HCT116 (cell line): ENCODE measurements around the gene NKTR. TPM values are rescaled to one million over a fixed set of nuclear protein-coding genes. Genes with fewer than 3 reads are reported as not detected.

Source experiments
- ATAC-seq: fragments of 200-7000 bp; cut with Tn5 transposase; 2 replicates; pipeline ENCODE4 v1.9.1; 2020; ENCODE audit warnings: mild to moderate bottlenecking, moderate library complexity
- BruUV-seq: library from RNA; stranded (reverse); fragments of 400-500 nt; replicated peaks from 2 replicates; lab custom pipeline; 2021; lab: Mats Ljungman, UMichigan
- CTCF ChIA-PET: fragments of 300-600 bp; sonication (Branson Sonifier 250); formaldehyde crosslinking; loops from one replicate; lab custom pipeline; 2021; ENCODE audit warnings: antibody characterized with exemption; lab: Charles Lee
- POLR2A ChIA-PET: fragments of 300-600, 350-600 bp; sonication (Branson Sonifier 250); formaldehyde crosslinking; loops from one replicate; lab custom pipeline; 2021; ENCODE audit warnings: antibody characterized with exemption; lab: Charles Lee
- RAD21 ChIA-PET, 2 experiments: fragments of 300-600 bp; sonication (Branson Sonifier 250); formaldehyde crosslinking; loops; one replicate each; lab custom pipeline; 2023; ENCODE audit warnings: low total read pairs in 2 of 2; ENCODE audit not compliant: uncharacterized antibody in 2 of 2, unreplicated experiment in 2 of 2, low non-redundant PET in 1 of 2; lab: Charles Lee
- DNase-seq: peaks from one replicate; pipeline ENCODE4 v3.0.0-alpha.2; 2010; ENCODE audit warnings: low read depth, low spot score
- H2AFZ ChIP-seq: fragments of 200-600 bp; shearing (Covaris generic), sonication (generic); 2 replicates; pipeline ENCODE4 v1.6.1; 2017; ENCODE audit warnings: low read depth, mixed run types, mixed read lengths, antibody characterized with exemption, low read length; ENCODE audit not compliant: poor library complexity, severe bottlenecking
- H3K27ac ChIP-seq: 2 replicates; pipeline ENCODE4 v1.5.1; 2012; ENCODE audit warnings: low read depth, low read length
- H3K27me3 ChIP-seq: fragments of 200-600 bp; sonication (generic); 2 replicates; pipeline ENCODE4 v1.6.1; 2016; ENCODE audit warnings: mixed run types, low read length, mixed read lengths; ENCODE audit not compliant: insufficient read depth
- H3K36me3 ChIP-seq, 2 experiments: fragments of 200-500 bp in 1 of 2; fragments of 200-600 bp in 1 of 2; sonication (Bioruptor generic) in 1 of 2; sonication (generic) in 1 of 2; 2 replicates each; pipeline versions ENCODE4 v1.5.1 to v1.6.1; 2014 to 2016; ENCODE audit warnings: low read length in 2 of 2, inconsistent platforms in 1 of 2, mixed read lengths in 1 of 2, mixed run types in 1 of 2; ENCODE audit not compliant: insufficient read depth in 2 of 2, control insufficient read depth in 1 of 2
- H3K4me1 ChIP-seq, 2 experiments: fragments of 200-600 bp in 1 of 2; sonication (generic) in 1 of 2; 2 replicates each; pipeline versions ENCODE4 v1.5.1 to v1.6.1; 2012 to 2017; ENCODE audit warnings: low read length in 2 of 2, inconsistent platforms in 1 of 2, mild to moderate bottlenecking in 1 of 2, mixed read lengths in 1 of 2, mixed run types in 1 of 2, moderate library complexity in 1 of 2; ENCODE audit not compliant: insufficient read depth in 2 of 2, control insufficient read depth in 1 of 2
- H3K4me2 ChIP-seq: fragments of 200-600 bp; sonication (generic); 2 replicates; pipeline ENCODE4 v1.6.1; 2017; ENCODE audit warnings: mixed run types, low read length, mixed read lengths
- H3K4me3 ChIP-seq, 2 experiments: fragments of 200-600 bp in 1 of 2; sonication (generic) in 1 of 2; replicated peaks in 1 of 2; 2 replicates each; pipeline ENCODE4 v1.5.1; 2011 to 2016; ENCODE audit warnings: low read length in 2 of 2, control low read depth in 1 of 2, low read depth in 1 of 2, mild to moderate bottlenecking in 1 of 2, mixed read lengths in 1 of 2, mixed run types in 1 of 2
- H3K79me2 ChIP-seq: fragments of 200-600 bp; sonication (generic); 2 replicates; pipeline ENCODE4 v1.6.1; 2017; ENCODE audit warnings: mild to moderate bottlenecking, mixed run types, low read length, moderate library complexity, mixed read lengths; ENCODE audit not compliant: insufficient read depth
- H3K9ac ChIP-seq: fragments of 200-600 bp; sonication (generic); 2 replicates; pipeline ENCODE4 v1.6.1; 2016; ENCODE audit warnings: low read length, mixed read lengths
- H3K9me2 ChIP-seq: fragments of 200-600 bp; sonication (generic), shearing (Covaris generic); 2 replicates; pipeline ENCODE4 v1.6.1; 2017; ENCODE audit warnings: mixed run types, mild to moderate bottlenecking, moderate library complexity; ENCODE audit not compliant: insufficient read depth
- H3K9me3 ChIP-seq, 2 experiments: fragments of 200-500 bp in 1 of 2; fragments of 200-600 bp in 1 of 2; sonication (Bioruptor generic) in 1 of 2; sonication (generic) in 1 of 2; 2 replicates each; pipeline ENCODE4 v1.6.1; 2014 to 2017; ENCODE audit warnings: low read length in 2 of 2, mixed read lengths in 2 of 2, inconsistent platforms in 1 of 2, low read depth in 1 of 2, mild to moderate bottlenecking in 1 of 2, mixed run types in 1 of 2, moderate library complexity in 1 of 2; ENCODE audit not compliant: control insufficient read depth in 1 of 2, insufficient read depth in 1 of 2
- H4K20me1 ChIP-seq: fragments of 200-600 bp; sonication (generic), shearing (Covaris generic); 2 replicates; pipeline ENCODE4 v1.6.1; 2017; ENCODE audit warnings: mixed run types, mild to moderate bottlenecking, moderate library complexity; ENCODE audit not compliant: insufficient read depth
- ATF3 ChIP-seq: IDR thresholded peaks from 2 replicates; pipeline ENCODE4 v1.6.1; 2012
- CBX3 ChIP-seq: IDR thresholded peaks from 2 replicates; pipeline ENCODE4 v1.6.1; 2012; ENCODE audit warnings: low read depth
- CEBPB ChIP-seq: IDR thresholded peaks from 2 replicates; pipeline ENCODE4 v1.6.1; 2012; ENCODE audit warnings: low read depth
- CTCF ChIP-seq, 3 experiments: fragments of 200-600 bp in 1 of 3; sonication (generic) in 1 of 3; IDR thresholded peaks in 2 of 3; conservative IDR thresholded peaks in 1 of 3; 2 replicates each; pipeline ENCODE4 v1.5.1; 2012 to 2017; ENCODE audit warnings: low read depth in 2 of 3, low read length in 2 of 3, antibody characterized with exemption in 1 of 3, borderline replicate concordance in 1 of 3, control low read depth in 1 of 3, mild to moderate bottlenecking in 1 of 3, mixed read lengths in 1 of 3, mixed run types in 1 of 3, moderate library complexity in 1 of 3; ENCODE audit not compliant: insufficient read depth in 1 of 3
- EGR1 ChIP-seq: IDR thresholded peaks from 2 replicates; pipeline ENCODE4 v1.6.1; 2012; ENCODE audit warnings: low read depth
- ELF1 ChIP-seq: IDR thresholded peaks from 2 replicates; pipeline ENCODE4 v1.6.1; 2012; ENCODE audit warnings: low read depth, borderline replicate concordance
- EZH2 ChIP-seq: fragments of 200-600 bp; sonication (generic); IDR thresholded peaks from 2 replicates; pipeline ENCODE4 v1.6.1; 2017; ENCODE audit warnings: antibody characterized with exemption, mixed run types
- EZH2phosphoT487 ChIP-seq: fragments of 200-600 bp; IDR thresholded peaks from 2 replicates; pipeline ENCODE4 v1.6.1; 2018; ENCODE audit warnings: antibody characterized with exemption, borderline replicate concordance
- FOSL1 ChIP-seq: IDR thresholded peaks from 2 replicates; pipeline ENCODE4 v1.6.1; 2012; ENCODE audit warnings: low read depth
- JUND ChIP-seq: IDR thresholded peaks from 2 replicates; pipeline ENCODE4 v1.6.1; 2012
- POLR2A ChIP-seq: IDR thresholded peaks from 2 replicates; pipeline ENCODE4 v1.7.0; 2011; ENCODE audit warnings: borderline replicate concordance; ENCODE audit not compliant: insufficient read depth, insufficient read length; ENCODE audit errors: extremely low read depth
- REST ChIP-seq: IDR thresholded peaks from 2 replicates; pipeline ENCODE4 v1.6.1; 2012; ENCODE audit warnings: low read depth
- SIN3A ChIP-seq: IDR thresholded peaks from 2 replicates; pipeline ENCODE4 v1.6.1; 2012; ENCODE audit warnings: low read depth
- SP1 ChIP-seq: IDR thresholded peaks from 2 replicates; pipeline ENCODE4 v1.6.1; 2012; ENCODE audit warnings: low read depth
- TCF7L2 ChIP-seq: IDR thresholded peaks from 2 replicates; pipeline ENCODE4 v1.7.0; 2011; ENCODE audit warnings: borderline replicate concordance, inconsistent platforms; ENCODE audit not compliant: insufficient read depth, insufficient read length; ENCODE audit errors: extremely low read depth
- YY1 ChIP-seq: IDR thresholded peaks from 2 replicates; pipeline ENCODE4 v1.6.1; 2011; ENCODE audit warnings: low read length, low read depth, moderate library complexity, mild to moderate bottlenecking; ENCODE audit not compliant: insufficient replicate concordance; ENCODE audit errors: extremely low read depth
- ZBTB33 ChIP-seq: IDR thresholded peaks from 2 replicates; pipeline ENCODE4 v1.6.1; 2011; ENCODE audit warnings: mild to moderate bottlenecking, low read length, moderate library complexity; ENCODE audit not compliant: insufficient replicate concordance; ENCODE audit errors: extremely low read depth
- ZFX ChIP-seq: fragments of 450-650 bp; IDR thresholded peaks from 2 replicates; pipeline ENCODE4 v1.6.1; 2017
- ZNF274 ChIP-seq: fragments of 200-500 bp; sonication (Bioruptor generic); IDR thresholded peaks from 2 replicates; pipeline ENCODE4 v1.6.1; 2014; ENCODE audit warnings: mild to moderate bottlenecking, low read depth, low read length, inconsistent platforms
- intact Hi-C: fragments of 100-400 bp; cut with micrococcal nuclease; formaldehyde crosslinking; loops from 2 replicates; pipeline ENCODE4 v1.10.0; 2022
- total RNA-seq: library from RNA; stranded (reverse); gene quantifications from one replicate; pipeline ENCODE4 v1.2.1, GENCODE V29; 2021; ENCODE audit not compliant: unreplicated experiment

Gene NKTR
- total RNA-seq, 1 experiment from 2014 or later, result 59.7 TPM

- no peak for TF ChIP-seq EZH2
- TF ChIP-seq SP1, result no peak
- TF ChIP-seq CEBPB, result no peak
- no peak for TF ChIP-seq CTCF (IDR thresholded peaks at IDR 0.05 in 2 of 3, conservative IDR thresholded peaks at IDR 0.05 in 1 of 3; ENCODE audit: borderline replicate concordance in 1 of 3, insufficient read depth in 1 of 3, low read depth in 2 of 3, low read length in 2 of 3)
- TF ChIP-seq FOSL1, result no peak
- TF ChIP-seq JUND, result no peak
- no peak for TF ChIP-seq EZH2phosphoT487
Measured at GRCh38 chr3:42668413-42668760, 67.9 kb downstream of the NKTR start (continued).

- Histone ChIP-seq H3K79me2 (no peaks in the 10 kb centered on the region), H4K20me1 (no peaks in the 10 kb centered on the region), H3K4me1 (no peaks in the 10 kb centered on the region), H3K9me2 (no peaks in the 10 kb centered on the region), H3K36me3 (no peaks in the 10 kb centered on the region), H3K9ac (no peak overlapping the region), H3K4me3 (no peak overlapping the region), H3K4me2 (no peak overlapping the region), H3K9me3 (no peaks in the 10 kb centered on the region), H3K27ac (no peak overlapping the region), H2AFZ (no peak overlapping the region), H3K27me3 (no peaks in the 10 kb centered on the region)
- BruUV-seq, result no TSS peak
- RAD21 ChIA-PET, result no interaction called here
- intact Hi-C loops, result no loop called here
- DNase-seq (no peak), ATAC-seq (no peak)
- CTCF ChIA-PET, result no interaction called here
- POLR2A ChIA-PET, result no interaction called here
- TF ChIP-seq POLR2A, result no peak
- no peak for TF ChIP-seq ZFX
- no peak; the same call in 1 of the 2 replicates for TF ChIP-seq CBX3
- no peak for TF ChIP-seq SP1
- TF ChIP-seq FOSL1, result no peak
- TF ChIP-seq EGR1, result no peak
- TF ChIP-seq REST, result no peak
- TF ChIP-seq ZBTB33, result no peak
- no peak for TF ChIP-seq TCF7L2
- TF ChIP-seq ELF1, result no peak
- TF ChIP-seq YY1, result no peak
- no peak for TF ChIP-seq ATF3
- no peak for TF ChIP-seq EZH2phosphoT487
- no peak for TF ChIP-seq ZNF274
- TF ChIP-seq SIN3A, result no peak
- TF ChIP-seq EZH2, result no peak
Measured at GRCh38 chr3:42668793-42669217, 68.3 kb downstream of the NKTR start.
